Natural killer cell (primary cell): Measurements from ENCODE around the gene SEPTIN12. TPM values are rescaled to one million over a fixed set of nuclear protein-coding genes. Genes with fewer than 3 reads are reported as not detected.

Experiments used
- ATAC-seq, 3 donors: fragments of 150-1000 bp in 2 of 3; fragments of 200-7000 bp in 1 of 3; cut with Tn5 transposase; 1 replicate in 1 of 3; 2 replicates in 2 of 3; pipeline ENCODE4 v1.10.0; 2021; ENCODE audit warnings: mild to moderate bottlenecking in 2 of 3, moderate library complexity in 2 of 3
- DNase-seq, 2 donors: peaks; one replicate each; pipeline versions ENCODE4 v3.0.0 to v3.0.0-alpha.2; 2013 to 2021; ENCODE audit warnings: mixed read lengths in 1 of 2
- H3K27ac ChIP-seq: one replicate; pipeline ENCODE4 v1.5.1; 2013; ENCODE audit warnings: mild to moderate bottlenecking, low read length
- H3K27me3 ChIP-seq: one replicate; pipeline ENCODE4 v1.6.1; 2013; ENCODE audit warnings: low read length; ENCODE audit not compliant: control insufficient read depth, insufficient read depth
- H3K36me3 ChIP-seq: one replicate; pipeline ENCODE4 v1.6.1; 2013; ENCODE audit warnings: low read length; ENCODE audit not compliant: control insufficient read depth, insufficient read depth
- H3K4me1 ChIP-seq: one replicate; pipeline ENCODE4 v1.6.1; 2013; ENCODE audit warnings: low read length; ENCODE audit not compliant: control insufficient read depth, insufficient read depth
- H3K4me3 ChIP-seq: one replicate; pipeline ENCODE4 v1.5.1; 2013; ENCODE audit warnings: low read length
- H3K9me3 ChIP-seq: one replicate; pipeline ENCODE4 v1.6.1; 2013; ENCODE audit warnings: low read length; ENCODE audit not compliant: control insufficient read depth, insufficient read depth
- H3K27ac Mint-ChIP-seq, 2 donors: one replicate each; pipeline ENCODE4 v1.8.0; 2022; ENCODE audit warnings: mild to moderate bottlenecking in 2 of 2, mixed read lengths in 2 of 2, moderate library complexity in 1 of 2
- H3K27me3 Mint-ChIP-seq, 2 donors: one replicate each; pipeline ENCODE4 v1.8.0; 2022; ENCODE audit warnings: low read depth in 2 of 2, mixed read lengths in 2 of 2
- H3K36me3 Mint-ChIP-seq: one replicate; pipeline ENCODE4 v1.8.0; 2022; ENCODE audit warnings: mixed read lengths
- H3K4me1 Mint-ChIP-seq, 2 donors: one replicate each; pipeline ENCODE4 v1.8.0; 2022; ENCODE audit warnings: mixed read lengths in 2 of 2
- H3K4me3 Mint-ChIP-seq: one replicate; pipeline ENCODE4 v1.8.0; 2022; ENCODE audit warnings: mild to moderate bottlenecking, moderate library complexity, mixed read lengths
- H3K9me3 Mint-ChIP-seq, 2 donors: one replicate each; pipeline ENCODE4 v1.8.0; 2022; ENCODE audit warnings: mixed read lengths in 2 of 2
- WGBS: methylation state at CpG from one replicate; pipeline ENCODE4 v1.1.7; 2013; ENCODE audit warnings: missing lambda C conversion rate; ENCODE audit not compliant: insufficient coverage; 5-methylcytosine and 5-hydroxymethylcytosine counted together
- intact Hi-C: fragments of 100-400 bp; cut with micrococcal nuclease; formaldehyde crosslinking; loops from one replicate; pipeline ENCODE4 v1.14.2; 2022
- total RNA-seq, 4 donors: library from RNA; stranded (reverse); fragments of 120-200 nt in 1 of 4; gene quantifications; one replicate each; pipeline versions ENCODE4 v1.2.3 to v1.2.4, GENCODE V29; 2013 to 2022
- TF ChIP-seq, protein P1 (sequence below): fragments of 200-600 bp; IDR thresholded peaks from one replicate; pipeline ENCODE4 v1.8.0; 2022; ENCODE audit warnings: antibody characterized with exemption

SEPTIN12 gene
- total RNA-seq, 3 donors from 2014 or later (not counting 1 experiment from before 2014, with no cell fraction given), result 0.59 TPM; not detected in 2

DNA sequence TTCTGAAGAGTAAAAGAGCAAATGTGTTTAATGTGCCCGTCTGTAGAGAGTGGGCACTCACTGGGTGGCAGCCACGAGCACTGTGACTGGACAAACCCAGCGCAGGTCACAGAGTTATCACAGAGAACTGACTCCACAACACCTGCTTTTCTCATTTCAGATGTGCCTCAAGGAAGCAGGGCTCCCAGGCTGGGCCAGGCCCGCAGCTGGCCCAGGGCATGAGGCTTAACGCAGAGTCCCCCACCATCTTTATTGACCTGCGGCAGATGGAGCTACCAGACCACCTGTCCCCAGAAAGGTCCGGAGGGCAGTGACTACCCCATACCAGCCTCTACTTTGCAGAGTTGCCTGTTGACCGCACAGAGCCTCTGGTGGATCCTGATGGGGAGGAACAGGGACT lies 41.9 kb downstream of the SEPTIN12 start:
- Mint-ChIP-seq H3K36me3 (no peaks in the 10 kb centered on the region), H3K4me1 (peaks cover 17% of the 10 kb centered on the region in 2 donors), H3K4me3 (no peak overlapping the region), H3K27me3 (no peaks in the 10 kb centered on the region), H3K9me3 (no peaks in the 10 kb centered on the region), H3K27ac (no peak overlapping the region)
- Histone ChIP-seq H3K4me3 (no peak overlapping the region), H3K9me3 (no peaks in the 10 kb centered on the region), H3K4me1 (no peaks in the 10 kb centered on the region), H3K27me3 (no peaks in the 10 kb centered on the region), H3K36me3 (peaks cover 6% of the 10 kb centered on the region), H3K27ac (no peak overlapping the region)
- 90% methylated on average over 8 of the region's 8 CpGs for WGBS
- TF ChIP-seq, protein P1, sequence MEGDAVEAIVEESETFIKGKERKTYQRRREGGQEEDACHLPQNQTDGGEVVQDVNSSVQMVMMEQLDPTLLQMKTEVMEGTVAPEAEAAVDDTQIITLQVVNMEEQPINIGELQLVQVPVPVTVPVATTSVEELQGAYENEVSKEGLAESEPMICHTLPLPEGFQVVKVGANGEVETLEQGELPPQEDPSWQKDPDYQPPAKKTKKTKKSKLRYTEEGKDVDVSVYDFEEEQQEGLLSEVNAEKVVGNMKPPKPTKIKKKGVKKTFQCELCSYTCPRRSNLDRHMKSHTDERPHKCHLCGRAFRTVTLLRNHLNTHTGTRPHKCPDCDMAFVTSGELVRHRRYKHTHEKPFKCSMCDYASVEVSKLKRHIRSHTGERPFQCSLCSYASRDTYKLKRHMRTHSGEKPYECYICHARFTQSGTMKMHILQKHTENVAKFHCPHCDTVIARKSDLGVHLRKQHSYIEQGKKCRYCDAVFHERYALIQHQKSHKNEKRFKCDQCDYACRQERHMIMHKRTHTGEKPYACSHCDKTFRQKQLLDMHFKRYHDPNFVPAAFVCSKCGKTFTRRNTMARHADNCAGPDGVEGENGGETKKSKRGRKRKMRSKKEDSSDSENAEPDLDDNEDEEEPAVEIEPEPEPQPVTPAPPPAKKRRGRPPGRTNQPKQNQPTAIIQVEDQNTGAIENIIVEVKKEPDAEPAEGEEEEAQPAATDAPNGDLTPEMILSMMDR, result no peak
- ATAC-seq (no peak), DNase-seq (no peak)
- intact Hi-C loops, result no loop called here

- Histone ChIP-seq H3K4me3 (no peak overlapping the region), H3K27me3 (no peaks in the 10 kb centered on the region), H3K27ac (no peak overlapping the region), H3K9me3 (no peaks in the 10 kb centered on the region), H3K4me1 (no peaks in the 10 kb centered on the region), H3K36me3 (no peaks in the 10 kb centered on the region)
- WGBS, result 92% methylated on average over 3 of the region's 3 CpGs
- DNase-seq (no peak), ATAC-seq (no peak)
- H3K4me3 Mint-ChIP-seq, result no peak overlapping the region
- H3K9me3 Mint-ChIP-seq, result no peaks in the 10 kb centered on the region
- peaks cover 17% of the 10 kb centered on the region in 2 donors for H3K4me1 Mint-ChIP-seq
- intact Hi-C loops, result no loop called here
- no peaks in the 10 kb centered on the region for H3K36me3 Mint-ChIP-seq
- no peak overlapping the region for H3K27ac Mint-ChIP-seq
- TF ChIP-seq, protein P1, result no peak
- H3K27me3 Mint-ChIP-seq, result no peaks in the 10 kb centered on the region
Observed at GRCh38 chr16:4745274-4745569, 42.9 kb downstream of the SEPTIN12 start.

- no peaks in the 10 kb centered on the region for H3K9me3 Mint-ChIP-seq
- peaks cover 17% of the 10 kb centered on the region in 2 donors for H3K4me1 Mint-ChIP-seq
- DNase-seq (no peak), ATAC-seq (no peak)
- no peaks in the 10 kb centered on the region for H3K27me3 ChIP-seq
- TF ChIP-seq, protein P1, result no peak
- no peak overlapping the region for H3K4me3 Mint-ChIP-seq
- H3K36me3 ChIP-seq, result no peaks in the 10 kb centered on the region
- no peaks in the 10 kb centered on the region for H3K36me3 Mint-ChIP-seq
- no peaks in the 10 kb centered on the region for H3K4me1 ChIP-seq
- no peak overlapping the region for H3K4me3 ChIP-seq
- H3K9me3 ChIP-seq, result no peaks in the 10 kb centered on the region
- H3K27ac ChIP-seq, result no peak overlapping the region
- intact Hi-C loops, result no loop called here
- H3K27me3 Mint-ChIP-seq, result no peaks in the 10 kb centered on the region
- WGBS, result 83% methylated on average over 11 of the region's 13 CpGs
- no peak overlapping the region for H3K27ac Mint-ChIP-seq
Observed at GRCh38 chr16:4744555-4745273, 43.4 kb downstream of the SEPTIN12 start.
